ENCODE results near the gene C19orf12. TPM values are rescaled to one million over a fixed set of nuclear protein-coding genes. Genes with fewer than 3 reads are reported as not detected.

C19orf12 gene
- total RNA-seq, 4 donors from 2014 or later = 27.0 to 52.9 (median 38.9) TPM

DNA sequence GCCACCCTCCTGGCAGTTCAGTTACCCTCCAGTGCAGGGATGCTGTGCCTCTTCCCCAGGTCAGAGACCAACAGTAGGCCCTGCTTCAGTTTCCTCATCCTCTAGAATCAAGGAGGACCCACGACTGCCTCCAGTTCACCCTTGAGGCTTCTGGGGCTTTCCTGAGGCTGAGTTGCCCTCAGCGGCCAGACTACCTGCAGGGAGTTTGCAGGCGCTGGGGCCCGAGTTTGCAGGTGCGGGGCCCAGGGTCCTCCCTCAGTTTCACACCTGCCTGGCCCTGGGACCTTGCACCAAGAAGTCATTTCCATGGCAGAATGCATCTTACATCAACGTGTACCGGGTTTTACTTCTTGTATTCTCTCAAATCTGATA lies 38.9 kb upstream of the C19orf12 start:
- no peaks in the 10 kb centered on the region for H3K4me1 ChIP-seq
- H3K4me3 ChIP-seq = no peak overlapping the region
- H3K27ac ChIP-seq (replicated peaks in 1 of 4) = no peak overlapping the region
- TF ChIP-seq EP300 (IDR thresholded peaks at IDR 0.05) = no peak
- no peak for TF ChIP-seq POLR2A (IDR thresholded peaks at IDR 0.05; ENCODE audit: low read depth)
- TF ChIP-seq, protein P1, sequence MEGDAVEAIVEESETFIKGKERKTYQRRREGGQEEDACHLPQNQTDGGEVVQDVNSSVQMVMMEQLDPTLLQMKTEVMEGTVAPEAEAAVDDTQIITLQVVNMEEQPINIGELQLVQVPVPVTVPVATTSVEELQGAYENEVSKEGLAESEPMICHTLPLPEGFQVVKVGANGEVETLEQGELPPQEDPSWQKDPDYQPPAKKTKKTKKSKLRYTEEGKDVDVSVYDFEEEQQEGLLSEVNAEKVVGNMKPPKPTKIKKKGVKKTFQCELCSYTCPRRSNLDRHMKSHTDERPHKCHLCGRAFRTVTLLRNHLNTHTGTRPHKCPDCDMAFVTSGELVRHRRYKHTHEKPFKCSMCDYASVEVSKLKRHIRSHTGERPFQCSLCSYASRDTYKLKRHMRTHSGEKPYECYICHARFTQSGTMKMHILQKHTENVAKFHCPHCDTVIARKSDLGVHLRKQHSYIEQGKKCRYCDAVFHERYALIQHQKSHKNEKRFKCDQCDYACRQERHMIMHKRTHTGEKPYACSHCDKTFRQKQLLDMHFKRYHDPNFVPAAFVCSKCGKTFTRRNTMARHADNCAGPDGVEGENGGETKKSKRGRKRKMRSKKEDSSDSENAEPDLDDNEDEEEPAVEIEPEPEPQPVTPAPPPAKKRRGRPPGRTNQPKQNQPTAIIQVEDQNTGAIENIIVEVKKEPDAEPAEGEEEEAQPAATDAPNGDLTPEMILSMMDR (IDR thresholded peaks at IDR 0.05) = no peak
- TF ChIP-seq POLR2AphosphoS5 (IDR thresholded peaks at IDR 0.05) = no peak
- 77% methylated on average over 4 of the region's 7 CpGs for WGBS
- no peaks in the 10 kb centered on the region for H3K36me3 ChIP-seq
- intact Hi-C loops (cut with DNase I) = no loop called here
- no peak for DNase-seq (ENCODE audit: extremely low spot score)
- no peaks in the 10 kb centered on the region for H3K9me3 ChIP-seq
- peaks cover 0 to 35% (median 0%) of the 10 kb centered on the region in 4 donors for H3K27me3 ChIP-seq

GRCh38 chr19:29753190-29753933 lies 38.3 kb upstream of the C19orf12 start:
- peaks cover 0 to 35% (median 0%) of the 10 kb centered on the region in 4 donors for H3K27me3 ChIP-seq
- no peaks in the 10 kb centered on the region for H3K9me3 ChIP-seq
- 89% methylated on average over 15 of the region's 16 CpGs for WGBS
- no peak overlapping the region for H3K27ac ChIP-seq (replicated peaks in 1 of 4)
- TF ChIP-seq, protein P1 (IDR thresholded peaks at IDR 0.05) = no peak
- no peak for TF ChIP-seq POLR2A (IDR thresholded peaks at IDR 0.05; ENCODE audit: low read depth)
- TF ChIP-seq EP300 (IDR thresholded peaks at IDR 0.05) = no peak
- TF ChIP-seq POLR2AphosphoS5 (IDR thresholded peaks at IDR 0.05) = no peak
- intact Hi-C loops (cut with DNase I) = no loop called here
- H3K4me1 ChIP-seq = no peaks in the 10 kb centered on the region
- no peaks in the 10 kb centered on the region for H3K36me3 ChIP-seq
- DNase-seq (ENCODE audit: extremely low spot score) = no peak
- no peak overlapping the region for H3K4me3 ChIP-seq

- intact Hi-C loops (cut with DNase I) = no loop called here
- no peak overlapping the region for H3K4me3 ChIP-seq
- no peak for DNase-seq (ENCODE audit: extremely low spot score)
- WGBS = 87% methylated on average over 11 of the region's 11 CpGs
- TF ChIP-seq POLR2A (IDR thresholded peaks at IDR 0.05; ENCODE audit: low read depth) (no peak), EP300 (IDR thresholded peaks at IDR 0.05) (no peak), POLR2AphosphoS5 (IDR thresholded peaks at IDR 0.05) (no peak)
- TF ChIP-seq, protein P1 (IDR thresholded peaks at IDR 0.05) = no peak
- H3K27ac ChIP-seq (replicated peaks in 1 of 4) = no peak overlapping the region
- H3K27me3 ChIP-seq = peaks cover 0 to 35% (median 0%) of the 10 kb centered on the region in 4 donors
- no peaks in the 10 kb centered on the region for H3K36me3 ChIP-seq
- no peaks in the 10 kb centered on the region for H3K9me3 ChIP-seq
- no peaks in the 10 kb centered on the region for H3K4me1 ChIP-seq
Observed at GRCh38 chr19:29752450-29753025, 37.5 kb upstream of the C19orf12 start.

- no peaks in the 10 kb centered on the region for H3K36me3 ChIP-seq
- TF ChIP-seq POLR2AphosphoS5 (IDR thresholded peaks at IDR 0.05) (no peak), EP300 (IDR thresholded peaks at IDR 0.05) (no peak), POLR2A (IDR thresholded peaks at IDR 0.05; ENCODE audit: low read depth) (no peak)
- TF ChIP-seq, protein P1 (IDR thresholded peaks at IDR 0.05) = no peak
- H3K27ac ChIP-seq (replicated peaks in 1 of 4) = no peak overlapping the region
- no peaks in the 10 kb centered on the region for H3K9me3 ChIP-seq
- intact Hi-C loops (cut with DNase I) = no loop called here
- H3K4me3 ChIP-seq = no peak overlapping the region
- no peak for DNase-seq (ENCODE audit: extremely low spot score)
- no peaks in the 10 kb centered on the region for H3K4me1 ChIP-seq
- 91% methylated on average over 3 of the region's 3 CpGs for WGBS
- peaks cover 0 to 35% (median 0%) of the 10 kb centered on the region in 4 donors for H3K27me3 ChIP-seq
Observed at GRCh38 chr19:29751932-29752331, 36.9 kb upstream of the C19orf12 start.

All from esophagus muscularis mucosa (tissue), 4 donors.